Spleen (tissue), 11 donors: Measurements from ENCODE around the gene VPS50. TPM values are rescaled to one million over a fixed set of nuclear protein-coding genes. Genes with fewer than 3 reads are reported as not detected.

ENCODE experiments used
- DNase-seq: peaks from one replicate; pipeline ENCODE4 v3.0.0-alpha.2; 2020
- H3K27ac ChIP-seq, 8 donors: fragments of 200-600 bp; sonication (generic) in 7 of 8; 1 replicate in 4 of 8; 2 replicates in 4 of 8; pipeline versions ENCODE4 v1.5.0 to v1.8.0; 2016 to 2021; ENCODE audit warnings: inconsistent platforms in 4 of 8, mild to moderate bottlenecking in 4 of 8, moderate library complexity in 1 of 8
- H3K27me3 ChIP-seq, 7 donors: fragments of 200-600 bp; sonication (generic) in 6 of 7; replicated peaks in 1 of 7; 1 replicate in 4 of 7; 2 replicates in 3 of 7; pipeline versions ENCODE4 v1.5.0 to v1.8.0; 2016 to 2021; ENCODE audit warnings: inconsistent platforms in 3 of 7, mild to moderate bottlenecking in 1 of 7
- H3K36me3 ChIP-seq, 6 donors: fragments of 200-600 bp; sonication (generic) in 5 of 6; 1 replicate in 4 of 6; 2 replicates in 2 of 6; pipeline versions ENCODE4 v1.5.0 to v1.8.0; 2016 to 2021; ENCODE audit warnings: inconsistent platforms in 2 of 6
- H3K4me1 ChIP-seq, 6 donors: fragments of 200-600 bp; sonication (generic) in 5 of 6; 1 replicate in 3 of 6; 2 replicates in 3 of 6; pipeline versions ENCODE4 v1.5.0 to v1.8.0; 2016 to 2021; ENCODE audit warnings: inconsistent platforms in 3 of 6
- H3K4me3 ChIP-seq, 8 donors: fragments of 200-600 bp; sonication (generic) in 7 of 8; 1 replicate in 4 of 8; 2 replicates in 4 of 8; pipeline versions ENCODE4 v1.5.0 to v1.8.0; 2016 to 2021; ENCODE audit warnings: inconsistent platforms in 4 of 8, mild to moderate bottlenecking in 4 of 8, moderate library complexity in 2 of 8
- H3K9me3 ChIP-seq, 8 donors: fragments of 200-600 bp; sonication (generic) in 7 of 8; 1 replicate in 4 of 8; 2 replicates in 4 of 8; pipeline versions ENCODE4 v1.5.0 to v1.8.0; 2016 to 2021; ENCODE audit warnings: inconsistent platforms in 4 of 8
- POLR2A ChIP-seq, 3 donors: fragments of 450-650 bp; IDR thresholded peaks; one replicate each; pipeline ENCODE4 v1.5.1; 2017; ENCODE audit warnings: antibody characterized with exemption in 3 of 3, mild to moderate bottlenecking in 1 of 3
- POLR2AphosphoS5 ChIP-seq, 3 donors: sonication (generic); formaldehyde crosslinking; IDR thresholded peaks; one replicate each; pipeline ENCODE4 v1.5.1; 2017; ENCODE audit warnings: antibody characterized with exemption in 3 of 3
- WGBS, 5 donors: extraction: QIAGEN DNeasy Blood & Tissue Kit in 3 of 5; methylation state at CpG; one replicate each; pipeline versions ENCODE4 v1.1.5 to v1.1.7; 2013 to 2018; 5-methylcytosine and 5-hydroxymethylcytosine counted together
- intact Hi-C: fragments of 100-400 bp; cut with DNase I; formaldehyde crosslinking; loops from one replicate; pipeline ENCODE4 v1.15.0; 2023; ENCODE audit warnings: low total_unique reads
- polyA plus RNA-seq, 3 donors: library from polyadenylated mRNA; stranded (reverse); fragments of 200-250 nt; gene quantifications; one replicate each; pipeline ENCODE4 v1.2.1, GENCODE V29; 2013
- total RNA-seq, 7 donors: library from RNA; depleted of rRNA in 3 of 7; stranded (reverse); fragments of >200 nt in 3 of 7; fragmentation: NEBNext Ultra II Directional in 4 of 7; extraction: Animal tissue kit (Norgen Biotek cat#: 25700) in 4 of 7; gene quantifications; one replicate each; pipeline versions ENCODE4 v1.1.0 to v1.2.1, GENCODE V29; 2016 to 2021
- TF ChIP-seq, protein P1 (sequence below), 11 experiments: fragments of 200-600 bp in 7 of 11; fragments of 450-650 bp in 4 of 11; sonication (generic) in 4 of 11; IDR thresholded peaks in 8 of 11; conservative IDR thresholded peaks in 3 of 11; 1 replicate in 7 of 11; 2 replicates in 4 of 11; pipeline versions ENCODE4 v1.4.0 to v1.8.0; 2016 to 2021; ENCODE audit warnings: antibody characterized with exemption in 11 of 11, inconsistent platforms in 4 of 11, mild to moderate bottlenecking in 1 of 11
- donor health status: healthy with polysubstance abuse.
- donor health status: DM: no; HTN: no; CAD: no; lungs with moderate emphysema.
- donor health status: DM: no; HTN: no; CAD: no.
- donor health status: Bipolar disorder and iron deficiency.
- donor health status: healthy.
- donor health status: DM: no; HTN: no; CAD: no.
- donor health status: DM: yes; HTN: yes; CAD: no.

The VPS50 gene
- total and polyA plus RNA-seq, 10 donors = 8.1 to 62.6 (median 34.2) TPM

DNA sequence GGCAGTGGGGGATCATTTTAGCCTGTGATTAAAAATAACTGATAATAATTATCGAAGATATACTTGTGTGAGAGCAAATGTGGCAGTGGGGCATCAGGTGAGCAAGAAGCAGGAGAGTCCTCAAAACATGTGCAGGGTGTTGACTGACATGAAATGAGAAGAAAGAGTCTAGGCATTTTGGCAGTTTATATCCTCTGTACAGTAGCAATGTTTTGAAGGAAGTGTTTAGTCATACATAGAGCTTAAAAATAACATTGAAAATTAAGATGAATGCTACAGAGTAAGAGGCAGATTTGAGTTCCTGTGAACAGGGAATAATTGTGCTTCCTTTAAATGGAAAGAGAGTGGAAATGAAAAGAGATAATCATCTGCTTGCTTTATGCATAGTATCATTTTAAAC lies 47.4 kb downstream of the VPS50 start:
- Histone ChIP-seq H3K27me3 (no peaks in the 10 kb centered on the region), H3K4me3 (no peak overlapping the region), H3K36me3 (peaks cover 0 to 69% (median 26%) of the 10 kb centered on the region in 6 donors), H3K9me3 (no peaks in the 10 kb centered on the region), H3K4me1 (no peaks in the 10 kb centered on the region), H3K27ac (no peak overlapping the region)
- no peak for DNase-seq
- intact Hi-C loops = no loop called here
- 92 to 100% (median 96%) methylated on average over 1 of the region's 1 CpG for WGBS, 5 donors
- no peak for TF ChIP-seq POLR2A (IDR thresholded peaks at IDR 0.05)
- no peak for TF ChIP-seq POLR2AphosphoS5 (IDR thresholded peaks at IDR 0.05)
- TF ChIP-seq, protein P1, sequence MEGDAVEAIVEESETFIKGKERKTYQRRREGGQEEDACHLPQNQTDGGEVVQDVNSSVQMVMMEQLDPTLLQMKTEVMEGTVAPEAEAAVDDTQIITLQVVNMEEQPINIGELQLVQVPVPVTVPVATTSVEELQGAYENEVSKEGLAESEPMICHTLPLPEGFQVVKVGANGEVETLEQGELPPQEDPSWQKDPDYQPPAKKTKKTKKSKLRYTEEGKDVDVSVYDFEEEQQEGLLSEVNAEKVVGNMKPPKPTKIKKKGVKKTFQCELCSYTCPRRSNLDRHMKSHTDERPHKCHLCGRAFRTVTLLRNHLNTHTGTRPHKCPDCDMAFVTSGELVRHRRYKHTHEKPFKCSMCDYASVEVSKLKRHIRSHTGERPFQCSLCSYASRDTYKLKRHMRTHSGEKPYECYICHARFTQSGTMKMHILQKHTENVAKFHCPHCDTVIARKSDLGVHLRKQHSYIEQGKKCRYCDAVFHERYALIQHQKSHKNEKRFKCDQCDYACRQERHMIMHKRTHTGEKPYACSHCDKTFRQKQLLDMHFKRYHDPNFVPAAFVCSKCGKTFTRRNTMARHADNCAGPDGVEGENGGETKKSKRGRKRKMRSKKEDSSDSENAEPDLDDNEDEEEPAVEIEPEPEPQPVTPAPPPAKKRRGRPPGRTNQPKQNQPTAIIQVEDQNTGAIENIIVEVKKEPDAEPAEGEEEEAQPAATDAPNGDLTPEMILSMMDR (IDR thresholded peaks at IDR 0.05 in 8 of 11, conservative IDR thresholded peaks at IDR 0.05 in 3 of 11) = no peak

DNA sequence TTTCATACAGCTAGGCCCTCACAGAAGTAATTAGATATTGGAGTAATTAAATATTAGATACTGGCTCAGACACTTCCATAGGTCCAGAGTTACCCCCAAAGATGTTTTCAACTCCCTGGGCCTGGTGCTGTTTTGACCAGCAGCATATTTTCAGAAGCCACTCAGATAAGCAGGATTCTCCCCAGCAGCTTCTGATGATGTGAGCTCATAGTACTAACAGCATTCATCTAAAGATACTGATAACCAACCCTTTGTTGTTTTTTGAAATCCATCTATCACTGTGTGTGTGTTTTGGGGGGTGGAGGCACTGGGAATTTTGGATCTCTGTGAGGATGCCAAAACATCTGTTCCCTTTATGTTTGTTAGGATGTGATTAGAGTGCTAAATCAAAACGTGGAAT lies 52.7 kb downstream of the VPS50 start:
- no peak overlapping the region for H3K4me3 ChIP-seq
- H3K4me1 ChIP-seq = no peaks in the 10 kb centered on the region
- H3K27ac ChIP-seq = no peak overlapping the region
- no peak for DNase-seq
- WGBS, 5 donors = 66 to 77% (median 74%) methylated on average over 1 of the region's 1 CpG
- no peaks in the 10 kb centered on the region for H3K27me3 ChIP-seq
- intact Hi-C loops = no loop called here
- H3K36me3 ChIP-seq = peaks cover 0 to 37% (median 2%) of the 10 kb centered on the region in 6 donors
- TF ChIP-seq, protein P1 (IDR thresholded peaks at IDR 0.05 in 8 of 11, conservative IDR thresholded peaks at IDR 0.05 in 3 of 11) = no peak
- TF ChIP-seq POLR2AphosphoS5 (IDR thresholded peaks at IDR 0.05) = no peak
- no peak for TF ChIP-seq POLR2A (IDR thresholded peaks at IDR 0.05)
- H3K9me3 ChIP-seq = no peaks in the 10 kb centered on the region

DNA sequence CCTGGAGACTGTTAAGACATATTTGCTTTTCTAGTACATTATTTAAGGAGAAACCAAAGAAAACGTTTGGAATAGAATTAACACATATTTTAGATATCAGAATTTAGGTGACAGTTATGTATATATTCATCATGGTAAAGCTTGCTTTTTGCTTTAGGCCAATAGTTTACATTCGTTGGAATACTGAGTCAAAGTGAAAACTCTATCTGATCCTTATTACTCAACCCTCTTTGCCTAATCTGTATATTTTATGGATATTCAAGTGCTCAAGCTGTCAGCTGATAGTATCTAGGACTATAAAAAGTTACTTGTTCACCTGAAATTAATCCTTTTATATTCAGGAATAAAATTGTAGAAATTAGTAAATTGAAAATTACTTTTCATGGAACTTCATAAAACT lies 61.1 kb downstream of the VPS50 start:
- H3K4me3 ChIP-seq = no peak overlapping the region
- no peak for DNase-seq
- no peaks in the 10 kb centered on the region for H3K9me3 ChIP-seq
- no peaks in the 10 kb centered on the region for H3K27me3 ChIP-seq
- 61 to 81% (median 76%) methylated on average over 2 of the region's 2 CpGs for WGBS, 5 donors
- H3K36me3 ChIP-seq = peaks cover 0 to 66% (median 19%) of the 10 kb centered on the region in 6 donors
- no peaks in the 10 kb centered on the region for H3K4me1 ChIP-seq
- H3K27ac ChIP-seq = no peak overlapping the region
- intact Hi-C loops = no loop called here
- no peak for TF ChIP-seq POLR2A (IDR thresholded peaks at IDR 0.05)
- TF ChIP-seq POLR2AphosphoS5 (IDR thresholded peaks at IDR 0.05) = no peak
- TF ChIP-seq, protein P1 (IDR thresholded peaks at IDR 0.05 in 8 of 11, conservative IDR thresholded peaks at IDR 0.05 in 3 of 11) = no peak

DNA sequence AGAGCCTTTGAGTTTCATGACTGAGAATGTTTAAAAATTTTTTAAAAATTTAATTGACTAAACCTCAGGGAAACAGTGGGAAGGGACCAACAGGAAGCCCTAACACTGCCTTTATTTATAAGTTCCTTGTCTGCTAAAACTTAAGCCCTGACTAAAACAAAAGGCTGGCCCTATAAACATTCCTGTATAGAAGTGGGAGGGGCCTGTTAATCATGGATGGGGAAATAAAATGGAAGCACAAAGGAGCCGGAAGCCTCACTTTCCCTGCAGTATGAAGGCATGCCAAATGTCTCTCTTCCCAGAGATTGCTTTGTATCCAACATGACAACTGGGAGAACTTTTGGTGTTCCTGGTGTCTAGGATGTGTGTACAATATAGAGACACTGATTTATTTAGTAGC lies 66.0 kb downstream of the VPS50 start:
- Histone ChIP-seq H3K4me3 (no peak overlapping the region), H3K27me3 (no peaks in the 10 kb centered on the region), H3K27ac (no peak overlapping the region), H3K9me3 (no peaks in the 10 kb centered on the region), H3K4me1 (no peaks in the 10 kb centered on the region), H3K36me3 (peaks cover 0 to 86% (median 19%) of the 10 kb centered on the region in 6 donors)
- no peak for DNase-seq
- intact Hi-C loops = no loop called here
- 92 to 100% (median 98%) methylated on average over 1 of the region's 1 CpG for WGBS, 5 donors
- no peak for TF ChIP-seq POLR2A (IDR thresholded peaks at IDR 0.05)
- no peak for TF ChIP-seq POLR2AphosphoS5 (IDR thresholded peaks at IDR 0.05)
- TF ChIP-seq, protein P1 (IDR thresholded peaks at IDR 0.05 in 8 of 11, conservative IDR thresholded peaks at IDR 0.05 in 3 of 11) = no peak
